Retinal pigment epithelial cell (primary cell): Measurements from ENCODE around the gene NCR1.
"Not testable (repeated sequence)": the region's sequence is repeated elsewhere in the genome, so short reads cannot be mapped to it uniquely, and the experiment has no call there.

ENCODE experiments used
- DNase-seq: peaks from one replicate; pipeline ENCODE4 v3.0.0-alpha.2; 2010; ENCODE audit warnings: low read depth
- H3K4me3 ChIP-seq: 2 replicates; pipeline ENCODE4 v1.5.1; 2011; ENCODE audit warnings: mild to moderate bottlenecking, low read length, control low read depth, moderate library complexity
- TF ChIP-seq, protein P1 (sequence below): conservative IDR thresholded peaks from 2 replicates; pipeline ENCODE4 v1.5.1; 2011; ENCODE audit warnings: low read depth, low read length, control low read depth, inconsistent platforms

Gene NCR1

DNA sequence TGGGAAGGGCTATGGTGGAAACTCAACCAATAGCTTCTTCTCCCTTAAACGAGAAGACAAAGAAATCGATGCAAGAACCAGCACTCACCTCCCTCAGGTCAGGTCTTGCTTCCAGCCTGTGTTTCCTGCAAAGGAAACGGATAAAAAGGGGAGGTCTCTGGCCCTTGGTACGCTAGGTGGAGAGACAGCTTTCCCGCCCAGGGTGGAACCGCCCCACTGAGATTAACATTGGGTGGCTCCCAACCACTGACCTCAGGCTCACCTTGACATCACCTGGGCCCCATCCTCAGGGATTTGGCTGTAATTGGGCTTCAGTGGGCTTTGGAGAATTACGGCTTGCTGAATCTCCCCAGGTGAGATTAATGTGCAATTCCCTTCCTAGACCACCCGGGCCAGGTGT is 41.4 kb downstream of the NCR1 start, which contains the start of gene NLRP7:
Gene NLRP7 (minus strand): TSS at position 150 of the 400 bp plus-strand sequence.
- DNase-seq, result no peak
- TF ChIP-seq, protein P1, sequence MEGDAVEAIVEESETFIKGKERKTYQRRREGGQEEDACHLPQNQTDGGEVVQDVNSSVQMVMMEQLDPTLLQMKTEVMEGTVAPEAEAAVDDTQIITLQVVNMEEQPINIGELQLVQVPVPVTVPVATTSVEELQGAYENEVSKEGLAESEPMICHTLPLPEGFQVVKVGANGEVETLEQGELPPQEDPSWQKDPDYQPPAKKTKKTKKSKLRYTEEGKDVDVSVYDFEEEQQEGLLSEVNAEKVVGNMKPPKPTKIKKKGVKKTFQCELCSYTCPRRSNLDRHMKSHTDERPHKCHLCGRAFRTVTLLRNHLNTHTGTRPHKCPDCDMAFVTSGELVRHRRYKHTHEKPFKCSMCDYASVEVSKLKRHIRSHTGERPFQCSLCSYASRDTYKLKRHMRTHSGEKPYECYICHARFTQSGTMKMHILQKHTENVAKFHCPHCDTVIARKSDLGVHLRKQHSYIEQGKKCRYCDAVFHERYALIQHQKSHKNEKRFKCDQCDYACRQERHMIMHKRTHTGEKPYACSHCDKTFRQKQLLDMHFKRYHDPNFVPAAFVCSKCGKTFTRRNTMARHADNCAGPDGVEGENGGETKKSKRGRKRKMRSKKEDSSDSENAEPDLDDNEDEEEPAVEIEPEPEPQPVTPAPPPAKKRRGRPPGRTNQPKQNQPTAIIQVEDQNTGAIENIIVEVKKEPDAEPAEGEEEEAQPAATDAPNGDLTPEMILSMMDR, result no peak
- no peak within 1 kb of the TSS for H3K4me3 ChIP-seq

DNA sequence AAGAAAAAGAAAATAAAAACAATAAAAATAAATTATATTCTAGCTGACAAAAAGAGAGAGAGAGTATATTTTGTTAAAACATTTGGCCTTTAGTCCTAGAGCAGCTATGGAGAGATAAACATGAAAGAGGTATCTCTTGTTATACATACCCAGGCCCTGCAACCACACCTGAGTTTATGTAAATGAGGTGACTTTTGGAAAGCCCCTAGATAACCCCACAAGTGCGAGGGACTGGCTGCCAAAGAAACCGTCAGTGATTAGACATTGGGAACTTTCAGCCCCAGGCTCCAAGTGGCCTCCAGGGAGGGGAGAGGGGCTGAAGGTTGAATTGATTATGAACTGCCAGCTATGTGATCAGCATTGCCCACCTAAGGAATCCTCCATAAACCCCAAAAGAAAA is 43.5 kb downstream of the NCR1 start:
- no peak overlapping the region for H3K4me3 ChIP-seq
- TF ChIP-seq, protein P1, result no peak
- DNase-seq, result no peak

DNA sequence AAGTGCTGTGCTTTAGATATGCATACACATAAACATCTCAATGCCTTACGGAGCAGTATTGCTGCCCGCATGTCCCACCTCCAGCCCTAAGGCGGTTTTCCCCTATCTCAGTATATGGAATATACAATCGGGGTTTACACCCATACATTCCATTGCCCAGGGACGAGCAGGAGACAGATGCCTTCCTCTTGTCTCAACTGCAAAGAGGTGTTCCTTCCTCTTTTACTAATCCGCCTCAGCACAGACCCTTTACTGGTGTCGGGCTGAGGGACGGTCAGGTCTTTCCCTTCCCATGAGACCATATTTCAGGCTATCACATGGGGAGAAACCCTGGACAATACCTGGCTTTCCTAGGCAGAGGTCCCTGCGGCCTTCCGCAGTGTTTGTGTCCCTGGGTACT is 44.6 kb downstream of the NCR1 start:
- not testable (repeated sequence) for DNase-seq, H3K4me3 ChIP-seq

DNA sequence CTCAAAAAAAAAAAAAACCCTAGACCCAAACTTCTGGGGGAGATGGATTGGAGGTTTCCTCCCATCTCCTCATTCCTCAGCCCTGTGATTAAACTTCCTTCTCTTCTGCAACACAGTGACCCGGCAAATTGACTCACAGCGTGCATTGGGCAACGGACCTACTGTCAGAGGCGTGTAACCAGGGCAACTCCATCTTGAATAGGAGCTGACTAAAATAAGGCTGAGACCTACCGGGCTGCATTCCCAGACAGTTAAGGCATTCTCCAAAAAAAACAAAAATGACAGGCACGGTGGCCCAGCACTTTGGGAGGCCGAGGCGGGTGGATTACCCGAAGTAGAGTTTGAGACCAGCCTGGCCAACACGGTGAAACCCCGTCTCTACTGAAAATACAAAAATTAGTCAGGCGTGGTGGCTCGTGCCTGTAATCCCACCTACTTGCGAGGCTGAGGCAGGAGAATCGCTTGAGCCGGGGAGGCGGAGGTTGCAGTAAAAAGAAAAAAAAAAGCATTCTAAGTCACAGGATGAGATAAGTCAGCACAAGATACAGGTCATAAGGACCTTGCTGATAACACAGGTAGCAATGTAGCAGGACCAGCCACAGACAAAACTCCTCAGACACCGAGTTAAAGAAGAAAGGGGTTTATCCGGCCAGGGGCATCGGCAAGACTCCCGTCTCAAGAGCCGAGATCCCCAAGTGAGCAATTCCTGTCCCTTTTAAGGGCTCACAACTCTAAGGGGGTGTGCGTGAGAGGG is 46.8 kb downstream of the NCR1 start:
- no peak overlapping the region for H3K4me3 ChIP-seq
- no peak for DNase-seq
- TF ChIP-seq, protein P1, result no peak

DNA sequence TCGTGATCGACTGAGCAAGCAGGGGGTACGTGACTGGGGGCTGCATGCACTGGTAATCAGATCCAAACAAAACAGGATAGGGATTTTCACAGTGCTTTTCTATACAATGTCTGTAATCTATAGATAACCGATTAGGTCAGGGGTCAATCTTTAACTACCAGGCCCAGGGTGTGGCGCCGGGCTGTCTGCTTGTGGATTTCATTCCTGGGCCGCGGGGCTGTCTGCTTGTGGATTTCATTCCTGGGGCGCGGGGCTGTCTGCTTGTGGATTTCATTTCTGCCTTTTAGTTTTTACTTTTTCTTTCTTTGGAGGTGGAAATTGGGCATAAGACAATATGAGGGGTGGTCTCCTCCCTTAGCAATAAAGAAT is 47.4 kb downstream of the NCR1 start:
- DNase-seq, result not testable (repeated sequence)

DNA sequence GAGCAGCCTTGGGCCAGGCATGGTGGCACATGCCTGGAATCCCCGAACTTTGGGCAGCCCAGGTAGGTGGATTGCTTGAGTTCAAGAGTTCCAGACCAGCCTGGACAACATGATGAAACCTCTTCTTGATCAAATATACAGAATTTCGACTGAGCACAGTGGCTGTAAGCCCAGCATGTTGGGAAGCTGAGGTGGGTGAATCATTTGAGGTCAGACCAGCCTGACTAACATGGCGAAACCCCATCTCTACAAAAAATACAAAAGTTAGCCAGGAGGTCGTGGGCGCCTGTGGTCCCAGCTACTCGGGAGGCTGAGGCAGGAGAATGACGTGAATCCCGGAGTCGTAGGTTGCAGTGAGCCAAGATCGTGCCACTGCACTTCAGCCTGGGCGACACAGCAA is 49.4 kb downstream of the NCR1 start:
- DNase-seq, result no peak
- H3K4me3 ChIP-seq, result no peak overlapping the region
- TF ChIP-seq, protein P1, result no peak

More for the DNA sequence above, 47.4 kb downstream of the NCR1 start:
- not testable (repeated sequence) for H3K4me3 ChIP-seq

DNA sequence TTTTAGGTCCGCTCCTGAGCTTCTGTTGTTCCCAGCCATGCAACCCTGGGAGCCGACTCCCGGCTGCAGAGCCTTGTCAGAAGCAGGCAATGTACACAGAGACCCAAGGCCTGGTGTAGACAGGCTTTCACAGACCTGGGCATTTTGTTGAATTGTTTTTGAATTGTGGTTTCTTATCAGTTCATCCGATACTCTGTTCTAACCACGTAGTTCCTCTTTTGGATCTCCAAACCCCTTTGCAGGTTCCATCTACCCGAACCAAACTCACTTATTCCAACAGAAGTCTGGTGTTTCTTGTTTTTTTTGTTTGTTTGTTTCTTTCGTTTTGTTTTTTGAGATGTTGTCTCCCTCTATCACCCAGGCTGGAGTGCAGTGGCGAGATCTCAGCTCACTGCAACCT is 53.9 kb downstream of the NCR1 start:
- no peak overlapping the region for H3K4me3 ChIP-seq
- TF ChIP-seq, protein P1, result no peak
- no peak for DNase-seq
